Spinal cord (tissue), 10 donors: ENCODE data around the gene EEPD1. TPM values are rescaled to one million over a fixed set of nuclear protein-coding genes. Genes with fewer than 3 reads are reported as not detected.

Experiments
- DNase-seq, 6 donors: peaks; one replicate each; pipeline versions ENCODE4 v3.0.0 to v3.0.0-alpha.2; 2013 to 2015; ENCODE audit warnings: low spot score in 6 of 6, low read depth in 4 of 6
- H3K27ac ChIP-seq: one replicate; pipeline ENCODE4 v1.5.1; 2013; ENCODE audit warnings: low read depth, low read length, control low read depth
- H3K27me3 ChIP-seq: one replicate; pipeline ENCODE4 v1.6.1; 2013; ENCODE audit warnings: low read length; ENCODE audit not compliant: control insufficient read depth, insufficient read depth
- H3K36me3 ChIP-seq: one replicate; pipeline ENCODE4 v1.6.1; 2013; ENCODE audit warnings: low read length; ENCODE audit not compliant: control insufficient read depth, insufficient read depth
- H3K4me1 ChIP-seq: one replicate; pipeline ENCODE4 v1.6.1; 2013; ENCODE audit warnings: low read length; ENCODE audit not compliant: control insufficient read depth, insufficient read depth
- H3K4me3 ChIP-seq: one replicate; pipeline ENCODE4 v1.5.1; 2013; ENCODE audit warnings: low read depth, low read length, control low read depth
- H3K9me3 ChIP-seq: one replicate; pipeline ENCODE4 v1.6.1; 2013; ENCODE audit warnings: low read length; ENCODE audit not compliant: control insufficient read depth, insufficient read depth
- WGBS: methylation state at CpG from one replicate; pipeline ENCODE4 v1.1.5; 2013; ENCODE audit warnings: missing lambda C conversion rate; ENCODE audit not compliant: insufficient coverage; 5-methylcytosine and 5-hydroxymethylcytosine counted together
- polyA plus RNA-seq, 2 donors: library from polyadenylated mRNA; unstranded; fragments of 120-200 nt; gene quantifications; one replicate each; pipeline ENCODE4 v1.2.1, GENCODE V29; 2013; ENCODE audit not compliant: insufficient read length in 2 of 2
- total RNA-seq, 2 donors: library from RNA; depleted of rRNA in 1 of 2; stranded (reverse); fragments of 120-200 nt in 1 of 2; fragments of >200 nt in 1 of 2; gene quantifications; one replicate each; pipeline versions ENCODE4 v1.2.3 to v1.2.4, GENCODE V29; 2013 to 2014
- donor health status: healthy.

EEPD1 gene
- total and polyA plus RNA-seq, 4 donors = 25.8 to 55.8 (median 41.8) TPM

DNA sequence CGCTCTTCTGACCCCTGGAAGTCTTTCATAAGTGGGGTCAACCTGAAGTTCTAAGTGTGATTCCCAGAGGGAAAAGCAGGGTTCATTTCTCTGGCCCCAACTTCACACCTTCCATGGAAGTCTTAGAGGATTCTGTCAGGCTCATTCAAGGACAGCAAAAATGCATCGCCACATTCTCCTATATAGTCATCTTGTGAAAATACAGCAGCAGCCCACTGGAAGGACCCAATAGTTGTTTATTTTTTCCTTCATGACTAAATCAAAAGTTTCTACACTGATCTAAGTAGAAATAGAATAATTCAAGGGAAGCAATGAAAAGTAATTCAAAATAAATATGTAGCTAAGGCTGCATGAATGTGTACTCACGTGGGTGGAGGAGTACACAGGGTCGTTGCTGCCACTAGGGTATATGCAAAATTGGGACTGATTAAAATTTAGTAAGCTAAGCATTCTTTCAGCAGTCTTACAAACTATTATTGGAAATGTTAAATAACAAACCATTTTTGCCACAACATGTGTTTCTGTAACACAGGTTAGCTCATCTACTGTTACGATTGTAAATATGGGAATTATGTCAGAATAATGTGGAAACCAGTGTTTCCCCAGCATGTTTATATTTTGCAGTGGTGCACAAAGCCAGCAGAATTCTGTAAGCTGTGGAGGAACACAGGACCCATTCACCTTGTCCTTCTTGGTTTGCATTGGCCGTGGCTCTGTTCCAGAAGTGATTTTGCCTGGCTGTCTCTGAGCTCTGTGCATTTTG lies 33.5 kb downstream of the EEPD1 start:
- Histone ChIP-seq H3K36me3 (no peaks in the 10 kb centered on the region), H3K4me3 (no peak overlapping the region), H3K9me3 (no peaks in the 10 kb centered on the region), H3K4me1 (peaks cover 30% of the 10 kb centered on the region), H3K27ac (no peak overlapping the region), H3K27me3 (no peaks in the 10 kb centered on the region)
- DNase-seq = peak in 2 of 6 donors; percentile 58 to 62
- 20% methylated on average over 2 of the region's 6 CpGs for WGBS

DNA sequence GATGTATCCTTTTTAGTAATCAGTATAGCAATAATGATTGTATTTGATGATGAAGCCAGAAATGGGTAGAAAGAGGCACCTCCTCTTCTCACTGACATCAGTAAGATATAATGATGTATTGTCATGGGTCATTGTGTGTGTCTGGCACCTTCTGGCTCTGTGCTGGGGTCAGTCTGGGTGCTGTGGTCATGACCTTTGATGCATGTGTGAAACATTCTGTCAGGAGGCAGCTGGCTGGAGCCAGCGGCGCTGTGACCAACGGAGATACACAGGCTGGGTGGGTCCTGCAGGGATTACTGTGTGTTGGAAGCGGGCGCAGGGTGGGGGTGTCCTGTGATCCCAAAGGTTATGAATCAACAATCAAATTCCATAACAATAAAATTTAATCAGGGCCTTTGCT lies 35.2 kb downstream of the EEPD1 start:
- no peak for DNase-seq

GRCh38 chr7:36188906-36189305 lies 35.9 kb downstream of the EEPD1 start:
- peaks cover 37% of the 10 kb centered on the region for H3K4me1 ChIP-seq
- no peaks in the 10 kb centered on the region for H3K9me3 ChIP-seq
- peaks cover 9% of the 10 kb centered on the region for H3K36me3 ChIP-seq
- 48% methylated on average over 2 of the region's 4 CpGs for whole genome bisulfite sequencing
- no peaks in the 10 kb centered on the region for H3K27me3 ChIP-seq
- no peak overlapping the region for H3K27ac ChIP-seq
- DNase-seq = no peak
- no peak overlapping the region for H3K4me3 ChIP-seq

More for the DNA sequence above, 35.2 kb downstream of the EEPD1 start:
- Histone ChIP-seq H3K9me3 (no peaks in the 10 kb centered on the region), H3K27ac (no peak overlapping the region), H3K4me1 (peaks cover 32% of the 10 kb centered on the region), H3K27me3 (no peaks in the 10 kb centered on the region), H3K36me3 (peaks cover 4% of the 10 kb centered on the region), H3K4me3 (no peak overlapping the region)
- no CpG with 5 or more reads among the region's 5 CpGs for WGBS

GRCh38 chr7:36190447-36191291 lies 37.6 kb downstream of the EEPD1 start:
- H3K27ac ChIP-seq = no peak overlapping the region
- no peaks in the 10 kb centered on the region for H3K9me3 ChIP-seq
- DNase-seq = no peak
- H3K36me3 ChIP-seq = peaks cover 9% of the 10 kb centered on the region
- peaks cover 39% of the 10 kb centered on the region for H3K4me1 ChIP-seq
- H3K27me3 ChIP-seq = no peaks in the 10 kb centered on the region
- WGBS = 85% methylated on average over 4 of the region's 5 CpGs
- no peak overlapping the region for H3K4me3 ChIP-seq

DNA sequence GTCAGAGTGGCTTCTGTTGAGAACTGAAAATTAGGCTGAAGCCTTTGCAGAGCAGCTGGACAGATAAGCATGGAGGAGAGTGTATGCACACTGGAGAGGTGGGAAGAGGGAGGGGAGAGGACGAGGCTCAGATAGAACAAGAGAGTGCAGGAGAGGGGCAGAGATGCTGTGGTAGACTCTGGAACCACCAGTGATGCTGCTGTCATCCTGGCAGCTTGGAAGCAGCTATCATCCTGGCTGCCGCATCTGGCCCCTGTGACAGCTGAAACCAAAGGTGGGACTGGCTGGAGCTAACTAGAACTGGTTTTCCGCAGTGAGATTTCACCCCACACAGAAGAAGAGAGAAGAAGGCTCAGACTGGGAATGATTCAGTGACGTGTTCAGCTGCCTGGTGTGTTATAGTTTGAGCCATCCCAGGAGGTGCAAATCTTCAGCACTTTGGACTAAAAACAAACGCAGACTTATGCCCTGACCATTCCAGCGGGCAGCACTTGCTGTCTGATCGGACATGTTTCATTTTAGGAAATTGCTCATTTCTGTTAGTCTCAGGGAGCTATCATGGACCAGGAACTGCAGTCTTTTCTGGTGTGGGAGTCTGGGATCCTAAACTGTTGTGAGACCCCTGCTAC lies 38.4 kb downstream of the EEPD1 start:
- Histone ChIP-seq H3K4me1 (peaks cover 34% of the 10 kb centered on the region), H3K9me3 (no peaks in the 10 kb centered on the region), H3K27me3 (no peaks in the 10 kb centered on the region), H3K4me3 (no peak overlapping the region), H3K36me3 (peaks cover 12% of the 10 kb centered on the region), H3K27ac (peak overlapping the region; percentile 29)
- whole genome bisulfite sequencing = 61% methylated on average over 6 of the region's 7 CpGs
- DNase-seq = no peak

- no peaks in the 10 kb centered on the region for H3K27me3 ChIP-seq
- peaks cover 34% of the 10 kb centered on the region for H3K4me1 ChIP-seq
- 56% methylated on average over 4 of the region's 11 CpGs for WGBS
- no peak overlapping the region for H3K4me3 ChIP-seq
- no peaks in the 10 kb centered on the region for H3K9me3 ChIP-seq
- peak overlapping the region; percentile 29 for H3K27ac ChIP-seq
- peak in 2 of 6 donors; percentile 42 to 47 for DNase-seq
- peaks cover 14% of the 10 kb centered on the region for H3K36me3 ChIP-seq
Observed at GRCh38 chr7:36192053-36192824, 39.2 kb downstream of the EEPD1 start.

DNA sequence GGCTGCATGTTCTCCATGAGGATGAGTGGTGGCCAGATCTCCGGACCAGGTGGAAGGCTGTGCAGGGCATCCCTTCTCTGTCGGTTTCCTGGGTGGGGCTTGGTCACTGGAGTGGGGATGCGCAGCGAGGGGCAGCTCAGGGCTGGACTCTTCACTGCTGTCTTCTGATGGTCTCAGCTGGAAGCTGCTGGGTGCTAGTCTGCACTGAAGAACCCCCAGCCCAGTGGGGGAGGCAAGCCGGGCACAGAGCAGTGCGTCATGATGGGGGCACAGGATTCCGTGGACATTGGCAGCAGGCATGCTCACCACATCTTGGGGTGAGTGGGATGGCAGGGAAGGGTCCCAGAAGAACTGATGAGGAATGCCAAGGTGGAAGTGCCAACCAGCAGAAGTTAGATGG lies 39.8 kb downstream of the EEPD1 start:
- Histone ChIP-seq H3K4me3 (no peak overlapping the region), H3K27me3 (no peaks in the 10 kb centered on the region), H3K9me3 (no peaks in the 10 kb centered on the region), H3K27ac (no peak overlapping the region), H3K4me1 (peaks cover 31% of the 10 kb centered on the region), H3K36me3 (peaks cover 14% of the 10 kb centered on the region)
- no peak for DNase-seq
- 98% methylated on average over 5 of the region's 7 CpGs for WGBS

DNA sequence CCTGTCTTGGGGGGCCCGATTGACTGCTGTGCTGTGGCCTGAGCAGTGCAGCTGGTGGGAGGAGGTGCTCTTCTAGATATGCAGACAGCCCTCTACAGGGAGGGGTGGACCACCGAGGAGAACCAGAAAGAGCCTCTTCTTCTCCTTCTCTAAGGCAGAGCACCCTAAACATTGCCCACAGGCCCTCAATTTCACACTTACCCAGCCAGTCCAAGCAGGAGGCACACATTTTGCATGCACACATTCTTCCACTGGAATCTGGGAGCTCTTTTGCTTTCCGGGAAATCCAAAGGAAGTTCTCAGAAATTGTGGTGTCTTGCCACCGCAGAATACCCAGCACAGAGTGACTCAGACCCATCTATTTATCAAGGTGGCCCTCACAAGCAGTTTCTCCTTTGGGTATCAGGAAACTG lies 45.8 kb downstream of the EEPD1 start:
- Histone ChIP-seq H3K9me3 (no peaks in the 10 kb centered on the region), H3K4me1 (peaks cover 19% of the 10 kb centered on the region), H3K27ac (no peak overlapping the region), H3K4me3 (no peak overlapping the region), H3K36me3 (peaks cover 5% of the 10 kb centered on the region), H3K27me3 (no peaks in the 10 kb centered on the region)
- no peak for DNase-seq
- WGBS = 88% methylated on average over 1 of the region's 4 CpGs

DNA sequence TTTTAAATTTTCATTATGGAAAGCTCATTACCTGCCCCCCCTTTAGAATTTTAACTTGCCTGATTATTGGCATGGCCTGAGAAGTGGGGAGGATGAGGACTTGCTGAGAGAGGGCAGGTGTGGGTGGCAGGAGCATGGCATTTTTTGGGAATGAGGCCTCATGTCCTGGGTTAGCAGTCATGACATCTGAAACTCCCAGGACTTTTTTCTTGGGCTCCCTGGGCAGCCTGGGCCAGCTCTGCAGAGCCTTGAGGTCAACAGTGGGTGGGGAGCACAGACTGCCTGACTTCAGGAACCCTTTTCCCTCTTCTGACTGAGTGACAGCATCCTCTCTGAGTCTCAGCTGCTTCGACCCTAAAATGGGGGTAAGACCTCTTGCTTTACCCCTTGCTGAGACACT lies 46.3 kb downstream of the EEPD1 start:
- H3K36me3 ChIP-seq = peaks cover 5% of the 10 kb centered on the region
- no peaks in the 10 kb centered on the region for H3K27me3 ChIP-seq
- H3K4me3 ChIP-seq = no peak overlapping the region
- no peak overlapping the region for H3K27ac ChIP-seq
- 57% methylated on average over 1 of the region's 1 CpG for WGBS
- H3K4me1 ChIP-seq = peaks cover 22% of the 10 kb centered on the region
- DNase-seq = no peak
- H3K9me3 ChIP-seq = no peaks in the 10 kb centered on the region
